CD14-positive monocyte (primary cell): Measurements from ENCODE around the gene CAB39L. TPM values are rescaled to one million over a fixed set of nuclear protein-coding genes. Genes with fewer than 3 reads are reported as not detected.

Experiments used
- DNase-seq, 3 donors: peaks; one replicate each; pipeline ENCODE4 v3.0.0-alpha.2; 2011 to 2022
- H2AFZ ChIP-seq: 2 replicates; pipeline ENCODE4 v1.6.0; 2012; ENCODE audit warnings: mild to moderate bottlenecking, low read depth, low read length, inconsistent platforms; ENCODE audit not compliant: insufficient read depth, poor library complexity, severe bottlenecking
- H3K27ac ChIP-seq, 2 donors: 1 replicate in 1 of 2; 2 replicates in 1 of 2; pipeline ENCODE4 v1.5.1; 2012 to 2013; ENCODE audit warnings: low read length in 2 of 2, control low read depth in 1 of 2, inconsistent platforms in 1 of 2, low read depth in 1 of 2, mild to moderate bottlenecking in 1 of 2
- H3K27me3 ChIP-seq, 2 donors: one replicate each; pipeline versions ENCODE4 v1.6.0 to v1.6.1; 2011 to 2013; ENCODE audit warnings: low read length in 2 of 2; ENCODE audit not compliant: control insufficient read depth in 2 of 2, insufficient read depth in 2 of 2
- H3K36me3 ChIP-seq, 2 donors: replicated peaks in 1 of 2; 1 replicate in 1 of 2; 2 replicates in 1 of 2; pipeline versions ENCODE4 v1.5.1 to v1.6.1; 2012 to 2013; ENCODE audit warnings: low read length in 2 of 2, control low read depth in 1 of 2, inconsistent platforms in 1 of 2, mild to moderate bottlenecking in 1 of 2; ENCODE audit not compliant: insufficient read depth in 2 of 2, control insufficient read depth in 1 of 2
- H3K4me1 ChIP-seq, 2 donors: 1 replicate in 1 of 2; 2 replicates in 1 of 2; pipeline versions ENCODE4 v1.5.1 to v1.6.1; 2012 to 2013; ENCODE audit warnings: low read length in 2 of 2, control low read depth in 1 of 2, inconsistent platforms in 1 of 2, mild to moderate bottlenecking in 1 of 2, moderate library complexity in 1 of 2; ENCODE audit not compliant: insufficient read depth in 2 of 2, control insufficient read depth in 1 of 2
- H3K4me2 ChIP-seq: replicated peaks from 2 replicates; pipeline ENCODE3; 2012; ENCODE audit warnings: low read length, moderate library complexity, mild to moderate bottlenecking; ENCODE audit not compliant: poor library complexity, severe bottlenecking; ENCODE audit errors: extremely low read depth
- H3K4me3 ChIP-seq, 3 experiments: fragments of 200-600 bp in 1 of 3; sonication (generic) in 1 of 3; replicated peaks in 1 of 3; 1 replicate in 2 of 3; 2 replicates in 1 of 3; pipeline ENCODE4 v1.5.1; 2011 to 2013; ENCODE audit warnings: low read length in 3 of 3, mild to moderate bottlenecking in 3 of 3, control low read depth in 2 of 3, low read depth in 2 of 3, inconsistent platforms in 1 of 3, moderate library complexity in 1 of 3
- H3K79me2 ChIP-seq: 2 replicates; pipeline ENCODE4 v1.6.0; 2012; ENCODE audit warnings: mild to moderate bottlenecking, control low read depth, inconsistent platforms, low read length, moderate library complexity; ENCODE audit not compliant: insufficient read depth
- H3K9ac ChIP-seq: 2 replicates; pipeline ENCODE4 v1.6.0; 2017; ENCODE audit warnings: low read length, mild to moderate bottlenecking; ENCODE audit not compliant: insufficient read depth, poor library complexity, severe bottlenecking
- H3K9me3 ChIP-seq, 2 donors: replicated peaks in 1 of 2; 1 replicate in 1 of 2; 2 replicates in 1 of 2; pipeline versions ENCODE4 v1.5.1 to v1.6.1; 2012 to 2013; ENCODE audit warnings: low read length in 2 of 2, control low read depth in 1 of 2; ENCODE audit not compliant: control insufficient read depth in 1 of 2, insufficient read depth in 1 of 2
- H4K20me1 ChIP-seq: 2 replicates; pipeline ENCODE4 v1.6.0; 2012; ENCODE audit warnings: mild to moderate bottlenecking, low read length, control low read depth, moderate library complexity; ENCODE audit not compliant: insufficient read depth
- H3K27ac Mint-ChIP-seq, 7 donors: one replicate each; pipeline ENCODE4 v1.8.0; 2020; ENCODE audit warnings: mild to moderate bottlenecking in 7 of 7, mixed read lengths in 7 of 7, moderate library complexity in 6 of 7, inconsistent platforms in 2 of 7
- H3K27me3 Mint-ChIP-seq, 3 donors: one replicate each; pipeline ENCODE4 v1.8.0; 2021 to 2022; ENCODE audit warnings: low read depth in 3 of 3, mild to moderate bottlenecking in 3 of 3, mixed read lengths in 3 of 3, moderate library complexity in 3 of 3, inconsistent platforms in 1 of 3
- H3K36me3 Mint-ChIP-seq, 2 donors: one replicate each; pipeline ENCODE4 v1.8.0; 2020; ENCODE audit warnings: mixed read lengths in 2 of 2, inconsistent platforms in 1 of 2, mild to moderate bottlenecking in 1 of 2
- H3K4me1 Mint-ChIP-seq: one replicate; pipeline ENCODE4 v1.8.0; 2020; ENCODE audit warnings: mild to moderate bottlenecking, mixed read lengths
- H3K4me3 Mint-ChIP-seq, 2 donors: one replicate each; pipeline ENCODE4 v1.8.0; 2020; ENCODE audit warnings: mild to moderate bottlenecking in 2 of 2, mixed read lengths in 2 of 2, moderate library complexity in 1 of 2
- H3K9me3 Mint-ChIP-seq, 7 donors: one replicate each; pipeline ENCODE4 v1.8.0; 2020 to 2022; ENCODE audit warnings: mixed read lengths in 7 of 7, mild to moderate bottlenecking in 6 of 7, moderate library complexity in 6 of 7, inconsistent platforms in 2 of 7
- CTCF ChIP-seq: fragments of 200-600 bp; IDR thresholded peaks from one replicate; pipeline ENCODE4 v1.8.0; 2022; ENCODE audit warnings: antibody characterized with exemption, mild to moderate bottlenecking
- WGBS: methylation state at CpG from one replicate; pipeline ENCODE4 v1.1.5; 2013; ENCODE audit warnings: missing lambda C conversion rate; ENCODE audit not compliant: insufficient coverage; 5-methylcytosine and 5-hydroxymethylcytosine counted together
- intact Hi-C, 2 donors: fragments of 100-400 bp; cut with micrococcal nuclease; formaldehyde crosslinking; loops; one replicate each; pipeline versions ENCODE4 v1.15.0 to v1.15.1; 2023
- polyA plus RNA-seq, 3 donors: library from polyadenylated mRNA; depleted of rRNA in 1 of 3; unstranded in 2 of 3; stranded (reverse) in 1 of 3; fragments of 300-500 nt in 2 of 3; fragments of >200 nt in 1 of 3; fragmentation: Illumina TruSeq in 2 of 3; gene quantifications; 1 replicate in 2 of 3; 2 replicates in 1 of 3; pipeline ENCODE4 v1.2.3, GENCODE V29; 2012 to 2021

CAB39L gene
- polyA plus RNA-seq, 3 donors, result 1.9 to 5.1 (median 2.7) TPM

DNA sequence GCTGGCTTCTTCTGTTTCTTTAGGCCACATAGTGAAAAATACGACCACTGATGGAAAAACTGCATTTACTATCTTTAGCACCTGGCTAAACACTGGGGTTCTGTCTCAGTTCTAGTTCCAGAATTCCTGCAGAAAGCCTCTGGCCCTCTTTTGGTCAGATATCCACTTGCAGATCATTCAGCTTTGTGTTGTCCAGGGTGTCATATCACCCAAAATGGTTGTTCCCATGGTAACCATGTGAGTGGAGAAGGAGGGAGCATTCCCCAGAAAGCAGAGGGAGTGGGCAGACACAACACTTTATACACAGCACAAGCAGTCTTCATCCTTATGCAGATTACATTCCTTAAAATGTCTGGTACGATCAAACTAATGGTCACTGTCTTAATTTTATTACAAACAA is 73.5 kb downstream of the CAB39L start:
- no peak for DNase-seq
- Mint-ChIP-seq H3K9me3 (peaks cover 0 to 2% (median 0%) of the 10 kb centered on the region in 7 donors), H3K27me3 (peaks cover 0 to 2% (median 0%) of the 10 kb centered on the region in 3 donors), H3K27ac (no peak overlapping the region), H3K4me1 (no peaks in the 10 kb centered on the region), H3K4me3 (no peak overlapping the region), H3K36me3 (peaks cover 3 to 6% of the 10 kb centered on the region in 2 donors)
- H3K79me2 ChIP-seq, result no peaks in the 10 kb centered on the region
- no peaks in the 10 kb centered on the region for H3K9me3 ChIP-seq
- WGBS, result 100% methylated on average over 1 of the region's 2 CpGs
- H3K27ac ChIP-seq, result no peak overlapping the region
- TF ChIP-seq CTCF, result no peak
- H3K4me3 ChIP-seq, result no peak overlapping the region
- no peaks in the 10 kb centered on the region for H3K27me3 ChIP-seq
- no peaks in the 10 kb centered on the region for H4K20me1 ChIP-seq
- intact Hi-C loops, result no loop called here
- no peak overlapping the region for H3K4me2 ChIP-seq
- no peaks in the 10 kb centered on the region for H3K4me1 ChIP-seq
- no peak overlapping the region for H2AFZ ChIP-seq
- no peaks in the 10 kb centered on the region for H3K36me3 ChIP-seq
- H3K9ac ChIP-seq, result no peak overlapping the region

DNA sequence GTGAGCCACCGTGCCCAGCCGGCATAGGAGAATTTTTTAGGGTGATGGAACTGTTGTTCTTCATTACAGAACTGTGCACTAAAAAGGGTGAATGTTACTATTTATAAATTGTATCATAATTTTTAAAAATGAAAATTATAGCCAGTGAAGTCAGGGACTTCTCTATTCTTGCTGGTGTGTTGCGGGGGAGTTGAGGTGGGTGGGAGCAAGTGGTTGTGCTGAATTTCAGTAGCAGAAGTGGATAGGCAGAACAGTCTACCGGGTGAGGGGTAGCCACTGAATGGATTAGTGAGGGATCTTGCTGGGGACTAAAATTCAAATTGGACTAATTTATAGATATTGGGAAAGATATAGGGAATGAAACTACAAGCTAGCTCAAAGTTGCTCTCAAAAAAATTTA is 74.0 kb downstream of the CAB39L start:
- intact Hi-C loops, result no loop called here
- Histone ChIP-seq H3K27ac (no peak overlapping the region), H3K4me1 (no peaks in the 10 kb centered on the region), H3K9ac (no peak overlapping the region), H3K36me3 (no peaks in the 10 kb centered on the region), H3K79me2 (no peaks in the 10 kb centered on the region), H2AFZ (no peak overlapping the region), H3K27me3 (no peaks in the 10 kb centered on the region), H3K4me3 (no peak overlapping the region), H4K20me1 (no peaks in the 10 kb centered on the region), H3K9me3 (no peaks in the 10 kb centered on the region), H3K4me2 (no peak overlapping the region)
- H3K4me3 Mint-ChIP-seq, result no peak overlapping the region
- H3K27me3 Mint-ChIP-seq, result peaks cover 0 to 2% (median 0%) of the 10 kb centered on the region in 3 donors
- H3K4me1 Mint-ChIP-seq, result no peaks in the 10 kb centered on the region
- TF ChIP-seq CTCF, result no peak
- no peak overlapping the region for H3K27ac Mint-ChIP-seq
- peaks cover 0 to 2% (median 0%) of the 10 kb centered on the region in 7 donors for H3K9me3 Mint-ChIP-seq
- 100% methylated on average over 1 of the region's 4 CpGs for WGBS
- DNase-seq, result no peak
- H3K36me3 Mint-ChIP-seq, result peaks cover 2 to 6% of the 10 kb centered on the region in 2 donors
